GM12878 (cell line): Measurements from ENCODE around the gene DPF3.

Experiments
- NFXL1 ChIP-seq: fragments of 450-650 bp; IDR thresholded peaks from 2 replicates; pipeline ENCODE4 v1.6.1; 2017; ENCODE audit warnings: antibody characterized with exemption, mild to moderate bottlenecking, borderline replicate concordance
- SREBF1 ChIP-seq: IDR thresholded peaks from 2 replicates; pipeline ENCODE4 v1.6.1; 2012; ENCODE audit warnings: mild to moderate bottlenecking, low read length
- TARDBP ChIP-seq: IDR thresholded peaks from 2 replicates; pipeline ENCODE4 v1.6.1; 2016; ENCODE audit warnings: borderline replicate concordance
- ZZZ3 ChIP-seq: IDR thresholded peaks from 2 replicates; pipeline ENCODE4 v1.6.1; 2011; ENCODE audit warnings: low read depth; ENCODE audit not compliant: control insufficient read depth, insufficient read length
- TF ChIP-seq, protein P1 (sequence below): IDR thresholded peaks from 2 replicates; pipeline ENCODE4 v1.6.1; 2011; ENCODE audit warnings: mild to moderate bottlenecking, low read depth, low read length, moderate library complexity; ENCODE audit not compliant: insufficient replicate concordance
- TF ChIP-seq, protein P2 (sequence below), 3 experiments: IDR thresholded peaks in 2 of 3; conservative IDR thresholded peaks in 1 of 3; 2 replicates each; pipeline ENCODE4 v1.5.1; 2011; ENCODE audit warnings: low read depth in 3 of 3, low read length in 3 of 3, mild to moderate bottlenecking in 3 of 3, control low read depth in 2 of 3, moderate library complexity in 2 of 3, inconsistent platforms in 1 of 3, mixed read lengths in 1 of 3; ENCODE audit not compliant: control insufficient read depth in 2 of 3, insufficient read depth in 1 of 3; ENCODE audit errors: extremely low read depth in 1 of 3
- TF ChIP-seq, protein P3 (sequence below): IDR thresholded peaks from 2 replicates; pipeline ENCODE4 v1.6.1; 2012; ENCODE audit warnings: mild to moderate bottlenecking, low read depth, low read length

DNA sequence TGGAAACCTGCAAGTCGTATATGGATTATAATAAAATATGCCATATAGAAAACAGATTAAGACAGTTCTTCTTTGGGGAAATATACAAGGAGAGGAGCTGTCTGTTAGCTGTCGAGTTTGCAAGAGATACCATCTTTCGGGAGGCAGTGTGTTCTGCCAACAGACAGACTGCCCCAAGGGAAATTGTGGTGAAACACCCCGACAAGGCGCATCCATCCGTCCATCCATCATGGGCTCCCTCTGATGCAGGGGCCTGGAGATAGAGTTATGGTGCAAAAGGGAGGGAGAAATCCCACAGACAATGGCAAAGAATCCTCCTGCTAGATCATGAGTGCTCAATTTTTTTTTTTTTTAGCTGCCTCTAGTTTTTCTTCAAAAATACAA lies 156.3 kb downstream of the DPF3 start:
- TF ChIP-seq, protein P1, sequence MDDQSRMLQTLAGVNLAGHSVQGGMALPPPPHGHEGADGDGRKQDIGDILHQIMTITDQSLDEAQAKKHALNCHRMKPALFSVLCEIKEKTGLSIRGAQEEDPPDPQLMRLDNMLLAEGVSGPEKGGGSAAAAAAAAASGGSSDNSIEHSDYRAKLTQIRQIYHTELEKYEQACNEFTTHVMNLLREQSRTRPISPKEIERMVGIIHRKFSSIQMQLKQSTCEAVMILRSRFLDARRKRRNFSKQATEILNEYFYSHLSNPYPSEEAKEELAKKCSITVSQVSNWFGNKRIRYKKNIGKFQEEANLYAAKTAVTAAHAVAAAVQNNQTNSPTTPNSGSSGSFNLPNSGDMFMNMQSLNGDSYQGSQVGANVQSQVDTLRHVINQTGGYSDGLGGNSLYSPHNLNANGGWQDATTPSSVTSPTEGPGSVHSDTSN, result no peak
- TF ChIP-seq, protein P2, sequence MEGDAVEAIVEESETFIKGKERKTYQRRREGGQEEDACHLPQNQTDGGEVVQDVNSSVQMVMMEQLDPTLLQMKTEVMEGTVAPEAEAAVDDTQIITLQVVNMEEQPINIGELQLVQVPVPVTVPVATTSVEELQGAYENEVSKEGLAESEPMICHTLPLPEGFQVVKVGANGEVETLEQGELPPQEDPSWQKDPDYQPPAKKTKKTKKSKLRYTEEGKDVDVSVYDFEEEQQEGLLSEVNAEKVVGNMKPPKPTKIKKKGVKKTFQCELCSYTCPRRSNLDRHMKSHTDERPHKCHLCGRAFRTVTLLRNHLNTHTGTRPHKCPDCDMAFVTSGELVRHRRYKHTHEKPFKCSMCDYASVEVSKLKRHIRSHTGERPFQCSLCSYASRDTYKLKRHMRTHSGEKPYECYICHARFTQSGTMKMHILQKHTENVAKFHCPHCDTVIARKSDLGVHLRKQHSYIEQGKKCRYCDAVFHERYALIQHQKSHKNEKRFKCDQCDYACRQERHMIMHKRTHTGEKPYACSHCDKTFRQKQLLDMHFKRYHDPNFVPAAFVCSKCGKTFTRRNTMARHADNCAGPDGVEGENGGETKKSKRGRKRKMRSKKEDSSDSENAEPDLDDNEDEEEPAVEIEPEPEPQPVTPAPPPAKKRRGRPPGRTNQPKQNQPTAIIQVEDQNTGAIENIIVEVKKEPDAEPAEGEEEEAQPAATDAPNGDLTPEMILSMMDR (IDR thresholded peaks at IDR 0.05 in 2 of 3, conservative IDR thresholded peaks at IDR 0.05 in 1 of 3; ENCODE audit: control insufficient read depth in 2 of 3, extremely low read depth in 1 of 3, insufficient read depth in 1 of 3, low read depth in 3 of 3, low read length in 3 of 3), result no peak
- TF ChIP-seq ZZZ3 (no peak), NFXL1 (no peak), TARDBP (no peak), SREBF1 (no peak)
- TF ChIP-seq, protein P3, sequence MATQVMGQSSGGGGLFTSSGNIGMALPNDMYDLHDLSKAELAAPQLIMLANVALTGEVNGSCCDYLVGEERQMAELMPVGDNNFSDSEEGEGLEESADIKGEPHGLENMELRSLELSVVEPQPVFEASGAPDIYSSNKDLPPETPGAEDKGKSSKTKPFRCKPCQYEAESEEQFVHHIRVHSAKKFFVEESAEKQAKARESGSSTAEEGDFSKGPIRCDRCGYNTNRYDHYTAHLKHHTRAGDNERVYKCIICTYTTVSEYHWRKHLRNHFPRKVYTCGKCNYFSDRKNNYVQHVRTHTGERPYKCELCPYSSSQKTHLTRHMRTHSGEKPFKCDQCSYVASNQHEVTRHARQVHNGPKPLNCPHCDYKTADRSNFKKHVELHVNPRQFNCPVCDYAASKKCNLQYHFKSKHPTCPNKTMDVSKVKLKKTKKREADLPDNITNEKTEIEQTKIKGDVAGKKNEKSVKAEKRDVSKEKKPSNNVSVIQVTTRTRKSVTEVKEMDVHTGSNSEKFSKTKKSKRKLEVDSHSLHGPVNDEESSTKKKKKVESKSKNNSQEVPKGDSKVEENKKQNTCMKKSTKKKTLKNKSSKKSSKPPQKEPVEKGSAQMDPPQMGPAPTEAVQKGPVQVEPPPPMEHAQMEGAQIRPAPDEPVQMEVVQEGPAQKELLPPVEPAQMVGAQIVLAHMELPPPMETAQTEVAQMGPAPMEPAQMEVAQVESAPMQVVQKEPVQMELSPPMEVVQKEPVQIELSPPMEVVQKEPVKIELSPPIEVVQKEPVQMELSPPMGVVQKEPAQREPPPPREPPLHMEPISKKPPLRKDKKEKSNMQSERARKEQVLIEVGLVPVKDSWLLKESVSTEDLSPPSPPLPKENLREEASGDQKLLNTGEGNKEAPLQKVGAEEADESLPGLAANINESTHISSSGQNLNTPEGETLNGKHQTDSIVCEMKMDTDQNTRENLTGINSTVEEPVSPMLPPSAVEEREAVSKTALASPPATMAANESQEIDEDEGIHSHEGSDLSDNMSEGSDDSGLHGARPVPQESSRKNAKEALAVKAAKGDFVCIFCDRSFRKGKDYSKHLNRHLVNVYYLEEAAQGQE, result no peak
